Measurements from ENCODE around the gene FLAD1.
"Not testable (repeated sequence)": the region's sequence is repeated elsewhere in the genome, so short reads cannot be mapped to it uniquely, and the experiment has no call there.

FLAD1 gene

GRCh38 chr1:154969860-154970452 is 13.2 kb upstream of the FLAD1 start:
- DNase-seq: no peak

GRCh38 chr1:154970631-154971340 is 12.4 kb upstream of the FLAD1 start, which contains the start of gene SHC1:
Gene SHC1 (minus strand): TSS chr1:154970747. CDS start chr1:154970526, 221 bp downstream.
- peak; percentile 97 for DNase-seq

- DNase-seq: peak; percentile 38
Measured at GRCh38 chr1:154971341-154971998, 11.7 kb upstream of the FLAD1 start.

GRCh38 chr1:154972213-154972516 is 11.0 kb upstream of the FLAD1 start:
- DNase-seq: no peak

- peak; percentile 98 for DNase-seq
Measured at GRCh38 chr1:154972517-154973343, 10.4 kb upstream of the FLAD1 start.

- peak; percentile 99 for DNase-seq
Measured at GRCh38 chr1:154973344-154974101, 9.6 kb upstream of the FLAD1 start.

- peak; percentile 100 for DNase-seq
Measured at GRCh38 chr1:154974102-154974807, 8.9 kb upstream of the FLAD1 start, which contains the start of gene CKS1B. Gene CKS1B (plus strand): TSS chr1:154974681. CDS start chr1:154974746, 65 bp downstream.

- DNase-seq: peak; percentile 97
Measured at GRCh38 chr1:154974808-154975408, 8.2 kb upstream of the FLAD1 start.

- peak; percentile 65 for DNase-seq
Measured at GRCh38 chr1:154975409-154976059, 7.6 kb upstream of the FLAD1 start.

GRCh38 chr1:154977762-154978161 is 5.4 kb upstream of the FLAD1 start:
- DNase-seq: not testable (repeated sequence)

- DNase-seq: no peak
Measured at GRCh38 chr1:154978360-154978759, 4.8 kb upstream of the FLAD1 start.

- no peak for DNase-seq
Measured at GRCh38 chr1:154982341-154982740, 803 bp upstream of the FLAD1 start.

GRCh38 chr1:154983776-154984466 is 777 bp downstream of the FLAD1 start:
- DNase-seq: no peak

- DNase-seq: not testable (repeated sequence)
Measured at GRCh38 chr1:154986736-154987135, 3.6 kb downstream of the FLAD1 start.

- DNase-seq: no peak
Measured at GRCh38 chr1:154987326-154987725, 4.2 kb downstream of the FLAD1 start.

GRCh38 chr1:154988058-154988954 is 5.2 kb downstream of the FLAD1 start:
- no peak for DNase-seq

- no peak for DNase-seq
Measured at GRCh38 chr1:154989195-154989860, 6.2 kb downstream of the FLAD1 start.

GRCh38 chr1:154990276-154990675 is 7.1 kb downstream of the FLAD1 start:
- no peak for DNase-seq
